ENCODE data around the gene CD3E. TPM values are rescaled to one million over a fixed set of nuclear protein-coding genes. Genes with fewer than 3 reads are reported as not detected.

The CD3E gene
- total and polyA plus RNA-seq, 2 donors = 203 to 328 TPM

- no peak for DNase-seq (ENCODE audit: low read depth in 6 of 9, low spot score in 9 of 9)
- H3K27ac ChIP-seq (ENCODE audit: low read depth in 1 of 2, low read length in 1 of 2) = no peak overlapping the region
Measured at GRCh38 chr11:118325283-118325682, 20.8 kb downstream of the CD3E start.

GRCh38 chr11:118328745-118329144 is 24.2 kb downstream of the CD3E start:
- H3K9me3 ChIP-seq (ENCODE audit: control insufficient read depth in 2 of 2, insufficient read depth in 1 of 2, low read length in 1 of 2) = no peaks in the 10 kb centered on the region
- H3K27ac ChIP-seq (ENCODE audit: low read depth in 1 of 2, low read length in 1 of 2) = no peak overlapping the region
- H3K4me1 ChIP-seq (ENCODE audit: control insufficient read depth in 2 of 2, insufficient read depth in 2 of 2, low read length in 2 of 2) = peaks cover 0 to 2% of the 10 kb centered on the region in 2 donors
- no peaks in the 10 kb centered on the region for H3K27me3 ChIP-seq (ENCODE audit: control insufficient read depth in 2 of 2, insufficient read depth in 1 of 2, low read length in 1 of 2)
- DNase-seq (ENCODE audit: low read depth in 6 of 9, low spot score in 9 of 9) = no peak
- H3K4me3 ChIP-seq (ENCODE audit: low read length in 2 of 2) = no peak overlapping the region
- H3K36me3 ChIP-seq (ENCODE audit: control insufficient read depth in 2 of 2, insufficient read depth in 2 of 2, low read length in 1 of 2) = peaks cover 0 to 13% of the 10 kb centered on the region in 2 donors

More at GRCh38 chr11:118325283-118325682, 20.8 kb downstream of the CD3E start:
- H3K9me3 ChIP-seq (ENCODE audit: control insufficient read depth in 2 of 2, insufficient read depth in 1 of 2, low read length in 1 of 2) = peaks cover 0 to 5% of the 10 kb centered on the region in 2 donors
- no peak overlapping the region for H3K4me3 ChIP-seq (ENCODE audit: low read length in 2 of 2)
- H3K36me3 ChIP-seq (ENCODE audit: control insufficient read depth in 2 of 2, insufficient read depth in 2 of 2, low read length in 1 of 2) = peaks cover 4 to 21% of the 10 kb centered on the region in 2 donors
- H3K4me1 ChIP-seq (ENCODE audit: control insufficient read depth in 2 of 2, insufficient read depth in 2 of 2, low read length in 2 of 2) = peaks cover 0 to 15% of the 10 kb centered on the region in 2 donors
- no peaks in the 10 kb centered on the region for H3K27me3 ChIP-seq (ENCODE audit: control insufficient read depth in 2 of 2, insufficient read depth in 1 of 2, low read length in 1 of 2)

DNA sequence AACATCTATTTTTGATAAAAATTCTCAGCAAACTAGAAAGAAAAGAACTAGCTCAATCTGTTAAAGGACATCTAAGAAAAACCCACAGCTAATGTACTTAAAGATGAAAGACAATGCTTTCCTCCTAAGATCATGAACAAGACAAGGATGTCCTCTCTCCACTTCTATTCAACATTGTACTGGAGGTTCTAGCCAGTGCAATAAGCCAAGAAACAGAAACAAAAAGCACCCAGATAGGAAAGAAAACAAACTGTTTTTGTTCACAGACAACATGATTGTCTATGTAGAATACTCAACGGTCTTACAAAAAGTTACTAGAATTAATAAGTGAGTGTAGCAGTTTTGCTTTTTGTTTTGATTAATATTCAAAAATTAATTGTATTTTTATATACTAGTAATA is 30.2 kb downstream of the CD3E start:
- no peaks in the 10 kb centered on the region for H3K9me3 ChIP-seq (ENCODE audit: control insufficient read depth in 2 of 2, insufficient read depth in 1 of 2, low read length in 1 of 2)
- no peaks in the 10 kb centered on the region for H3K27me3 ChIP-seq (ENCODE audit: control insufficient read depth in 2 of 2, insufficient read depth in 1 of 2, low read length in 1 of 2)
- H3K4me3 ChIP-seq (ENCODE audit: low read length in 2 of 2) = no peak overlapping the region
- peaks cover 6 to 36% of the 10 kb centered on the region in 2 donors for H3K4me1 ChIP-seq (ENCODE audit: control insufficient read depth in 2 of 2, insufficient read depth in 2 of 2, low read length in 2 of 2)
- peak overlapping the region in 1 of 2 donors; percentile 51 for H3K27ac ChIP-seq (ENCODE audit: low read depth in 1 of 2, low read length in 1 of 2)
- 82% methylated on average over 1 of the region's 1 CpG for WGBS
- peaks cover 15 to 44% of the 10 kb centered on the region in 2 donors for H3K36me3 ChIP-seq (ENCODE audit: control insufficient read depth in 2 of 2, insufficient read depth in 2 of 2, low read length in 1 of 2)
- peak in 1 of 9 donors; percentile 60 for DNase-seq (ENCODE audit: low read depth in 6 of 9, low spot score in 9 of 9)

DNA sequence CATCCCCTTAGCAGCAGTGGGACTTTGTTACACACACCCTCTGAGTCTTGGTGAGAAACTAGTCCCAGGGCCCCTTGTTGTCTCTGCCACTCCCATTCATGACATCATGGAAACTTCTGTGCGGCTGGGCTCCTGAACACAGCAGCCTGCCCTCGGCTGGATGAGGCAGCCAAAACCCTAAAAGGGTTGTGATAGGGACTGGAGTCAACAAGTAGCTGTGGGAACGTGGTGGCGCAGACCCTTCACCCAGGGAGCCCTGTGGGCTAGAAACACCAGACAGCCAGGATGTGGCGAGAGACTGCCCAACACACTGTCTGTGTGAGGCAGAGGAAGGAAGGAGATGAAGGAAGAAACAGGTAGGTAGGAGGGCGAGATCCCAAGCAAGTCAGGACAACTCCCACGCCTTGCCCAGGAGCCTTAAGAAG is 34.1 kb downstream of the CD3E start:
- Histone ChIP-seq H3K27me3 (ENCODE audit: control insufficient read depth in 2 of 2, insufficient read depth in 1 of 2, low read length in 1 of 2) (no peaks in the 10 kb centered on the region), H3K4me3 (ENCODE audit: low read length in 2 of 2) (peak overlapping the region; percentile 65 to 95), H3K4me1 (ENCODE audit: control insufficient read depth in 2 of 2, insufficient read depth in 2 of 2, low read length in 2 of 2) (peaks cover 9 to 46% of the 10 kb centered on the region in 2 donors), H3K9me3 (ENCODE audit: control insufficient read depth in 2 of 2, insufficient read depth in 1 of 2, low read length in 1 of 2) (no peaks in the 10 kb centered on the region), H3K36me3 (ENCODE audit: control insufficient read depth in 2 of 2, insufficient read depth in 2 of 2, low read length in 1 of 2) (peaks cover 23 to 60% of the 10 kb centered on the region in 2 donors), H3K27ac (ENCODE audit: low read depth in 1 of 2, low read length in 1 of 2) (peak overlapping the region; percentile 93 to 95)
- DNase-seq (ENCODE audit: low read depth in 6 of 9, low spot score in 9 of 9) = peak; percentile 83 to 98 (median 94)
- WGBS = 9% methylated on average over 7 of the region's 7 CpGs

DNA sequence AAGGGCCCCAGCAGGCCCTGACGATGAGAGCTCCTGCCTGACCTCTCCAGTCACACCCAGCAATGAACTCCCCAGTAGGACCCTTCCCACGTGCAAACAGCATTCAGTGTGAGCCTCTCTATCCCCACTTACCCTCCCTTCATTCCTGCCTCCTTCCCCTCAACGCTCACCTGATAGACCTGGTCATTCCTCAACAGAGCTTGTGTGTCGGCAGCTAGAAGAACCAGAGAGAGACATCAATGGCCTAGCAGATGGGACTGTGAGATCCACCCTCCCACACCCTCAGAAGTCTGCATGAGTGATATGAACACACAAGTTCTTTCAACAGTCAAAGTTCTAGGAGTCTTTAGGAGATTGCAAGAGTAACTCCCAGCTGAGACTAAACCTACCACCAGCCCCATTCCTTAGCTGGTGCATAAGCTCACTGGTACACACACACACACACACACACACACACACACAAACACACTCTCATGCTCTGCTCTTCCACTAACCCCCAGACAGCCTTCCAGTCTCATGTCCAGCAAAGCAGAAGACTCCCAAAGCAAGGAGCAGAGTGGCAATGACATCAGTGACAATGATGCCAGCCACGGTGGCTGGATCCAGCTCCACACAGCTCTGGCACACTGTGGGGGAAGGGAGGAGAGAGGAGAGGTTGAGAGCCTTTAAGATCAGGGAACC is 34.9 kb downstream of the CD3E start:
- H3K27me3 ChIP-seq (ENCODE audit: control insufficient read depth in 2 of 2, insufficient read depth in 1 of 2, low read length in 1 of 2) = no peaks in the 10 kb centered on the region

DNA sequence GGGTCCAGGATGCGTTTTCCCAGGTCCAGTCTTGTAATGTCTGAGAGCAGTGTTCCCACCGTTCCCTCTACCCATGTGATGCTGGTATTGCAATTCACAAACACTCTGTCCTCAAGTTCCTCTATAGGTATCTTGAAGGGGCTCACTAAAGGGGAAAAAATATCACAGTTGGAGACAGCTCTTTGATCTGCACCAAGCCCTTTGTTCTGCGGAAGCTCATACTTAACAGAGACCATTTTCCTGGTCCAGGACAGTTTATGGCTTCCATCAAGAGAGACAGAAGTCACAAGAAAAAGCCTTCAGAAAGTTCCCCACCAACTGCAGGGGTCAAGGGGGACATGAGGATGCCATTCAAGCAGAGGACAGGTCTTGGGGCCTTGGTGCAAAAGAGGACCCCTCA is 35.9 kb downstream of the CD3E start:
- H3K27me3 ChIP-seq (ENCODE audit: control insufficient read depth in 2 of 2, insufficient read depth in 1 of 2, low read length in 1 of 2) = no peaks in the 10 kb centered on the region
- peak overlapping the region; percentile 65 to 95 for H3K4me3 ChIP-seq (ENCODE audit: low read length in 2 of 2)
- peak in 5 of 9 donors; percentile 55 to 83 (median 58) for DNase-seq (ENCODE audit: low read depth in 6 of 9, low spot score in 9 of 9)
- H3K36me3 ChIP-seq (ENCODE audit: control insufficient read depth in 2 of 2, insufficient read depth in 2 of 2, low read length in 1 of 2) = peaks cover 23 to 59% of the 10 kb centered on the region in 2 donors
- peaks cover 8 to 46% of the 10 kb centered on the region in 2 donors for H3K4me1 ChIP-seq (ENCODE audit: control insufficient read depth in 2 of 2, insufficient read depth in 2 of 2, low read length in 2 of 2)
- WGBS = 26% methylated on average over 3 of the region's 3 CpGs
- H3K9me3 ChIP-seq (ENCODE audit: control insufficient read depth in 2 of 2, insufficient read depth in 1 of 2, low read length in 1 of 2) = no peaks in the 10 kb centered on the region
- H3K27ac ChIP-seq (ENCODE audit: low read depth in 1 of 2, low read length in 1 of 2) = peak overlapping the region; percentile 93 to 95

More for the DNA sequence above, 34.9 kb downstream of the CD3E start:
- Histone ChIP-seq H3K4me3 (ENCODE audit: low read length in 2 of 2) (peak overlapping the region; percentile 65 to 95), H3K9me3 (ENCODE audit: control insufficient read depth in 2 of 2, insufficient read depth in 1 of 2, low read length in 1 of 2) (no peaks in the 10 kb centered on the region), H3K27ac (ENCODE audit: low read depth in 1 of 2, low read length in 1 of 2) (peak overlapping the region; percentile 93 to 95), H3K36me3 (ENCODE audit: control insufficient read depth in 2 of 2, insufficient read depth in 2 of 2, low read length in 1 of 2) (peaks cover 23 to 59% of the 10 kb centered on the region in 2 donors), H3K4me1 (ENCODE audit: control insufficient read depth in 2 of 2, insufficient read depth in 2 of 2, low read length in 2 of 2) (peaks cover 8 to 51% of the 10 kb centered on the region in 2 donors)
- WGBS = 34% methylated on average over 5 of the region's 5 CpGs
- DNase-seq (ENCODE audit: low read depth in 6 of 9, low spot score in 9 of 9) = peak in 5 of 9 donors; percentile 46 to 79 (median 50)

- Histone ChIP-seq H3K9me3 (ENCODE audit: control insufficient read depth in 2 of 2, insufficient read depth in 1 of 2, low read length in 1 of 2) (no peaks in the 10 kb centered on the region), H3K27me3 (ENCODE audit: control insufficient read depth in 2 of 2, insufficient read depth in 1 of 2, low read length in 1 of 2) (no peaks in the 10 kb centered on the region), H3K4me3 (ENCODE audit: low read length in 2 of 2) (peak overlapping the region; percentile 65 to 95), H3K36me3 (ENCODE audit: control insufficient read depth in 2 of 2, insufficient read depth in 2 of 2, low read length in 1 of 2) (peaks cover 23 to 62% of the 10 kb centered on the region in 2 donors), H3K27ac (ENCODE audit: low read depth in 1 of 2, low read length in 1 of 2) (peak overlapping the region; percentile 93 to 95), H3K4me1 (ENCODE audit: control insufficient read depth in 2 of 2, insufficient read depth in 2 of 2, low read length in 2 of 2) (peaks cover 8 to 46% of the 10 kb centered on the region in 2 donors)
- WGBS = 31% methylated on average over 3 of the region's 3 CpGs
- DNase-seq (ENCODE audit: low read depth in 6 of 9, low spot score in 9 of 9) = peak in 1 of 9 donors; percentile 65
Measured at GRCh38 chr11:118341261-118341660, 36.7 kb downstream of the CD3E start.

- 23% methylated on average over 5 of the region's 5 CpGs for WGBS
- peak overlapping the region; percentile 65 to 95 for H3K4me3 ChIP-seq (ENCODE audit: low read length in 2 of 2)
- peak overlapping the region; percentile 93 to 95 for H3K27ac ChIP-seq (ENCODE audit: low read depth in 1 of 2, low read length in 1 of 2)
- H3K4me1 ChIP-seq (ENCODE audit: control insufficient read depth in 2 of 2, insufficient read depth in 2 of 2, low read length in 2 of 2) = peaks cover 11 to 46% of the 10 kb centered on the region in 2 donors
- H3K27me3 ChIP-seq (ENCODE audit: control insufficient read depth in 2 of 2, insufficient read depth in 1 of 2, low read length in 1 of 2) = no peaks in the 10 kb centered on the region
- peak in 4 of 9 donors; percentile 35 to 71 (median 46) for DNase-seq (ENCODE audit: low read depth in 6 of 9, low spot score in 9 of 9)
- no peaks in the 10 kb centered on the region for H3K9me3 ChIP-seq (ENCODE audit: control insufficient read depth in 2 of 2, insufficient read depth in 1 of 2, low read length in 1 of 2)
- H3K36me3 ChIP-seq (ENCODE audit: control insufficient read depth in 2 of 2, insufficient read depth in 2 of 2, low read length in 1 of 2) = peaks cover 23 to 56% of the 10 kb centered on the region in 2 donors
Measured at GRCh38 chr11:118341815-118342489, 37.4 kb downstream of the CD3E start.

Data from thymus (tissue), 11 donors.